HG02852 (cell line): ENCODE results near the gene TRAPPC12.
"Not testable (repeated sequence)": the region's sequence is repeated elsewhere in the genome, so short reads cannot be mapped to it uniquely, and the experiment has no call there.

ENCODE experiments used
- ATAC-seq: cut with Tn5 transposase; IDR thresholded peaks from one replicate; pipeline ENCODE4 v1.9.1; 2021; ENCODE audit warnings: mild to moderate bottlenecking, moderate library complexity; ENCODE audit not compliant: unreplicated experiment

TRAPPC12 gene

DNA sequence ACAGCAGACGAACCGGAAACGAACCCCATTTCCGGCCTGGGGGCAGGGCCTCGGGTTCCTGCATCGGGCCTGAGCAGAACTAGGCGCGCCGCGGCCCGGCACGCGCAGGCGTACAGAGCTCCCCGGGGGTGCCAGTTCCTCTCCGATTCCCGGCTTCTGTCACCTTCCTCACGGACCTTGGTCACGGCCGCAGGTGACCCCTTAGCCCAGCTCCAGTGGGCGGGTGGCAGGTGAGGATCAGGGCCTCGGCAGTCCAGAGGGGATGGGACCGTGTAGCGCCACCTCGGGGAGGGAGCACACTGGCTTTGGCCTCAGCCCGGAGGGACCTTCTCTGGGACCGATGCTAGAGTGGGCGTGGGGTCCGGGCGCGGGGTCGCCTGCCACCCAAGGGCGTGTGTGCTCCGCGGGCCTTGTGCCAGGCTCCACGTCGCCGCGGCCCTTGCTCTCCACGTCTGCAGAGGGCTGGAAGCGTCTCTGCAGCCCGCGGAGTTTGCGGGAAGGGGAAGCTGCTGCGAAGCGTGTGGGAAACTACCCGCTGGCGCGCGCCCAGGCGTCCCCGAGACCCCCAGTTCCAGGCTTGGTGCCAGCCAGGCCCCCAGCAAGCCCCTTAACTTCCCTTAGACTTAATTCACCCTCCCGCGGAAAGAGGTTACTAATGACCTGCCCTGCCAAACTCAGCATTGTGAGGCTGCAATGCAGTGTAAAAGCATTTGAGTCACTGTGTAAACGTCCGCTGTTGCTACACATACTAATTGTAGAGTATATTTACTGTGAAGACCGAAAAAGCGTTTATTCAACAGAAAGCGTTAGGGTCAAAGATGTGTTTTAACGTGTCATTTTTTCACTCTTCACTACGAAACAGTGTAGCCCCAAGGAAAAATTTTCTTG is at the start of gene TRAPPC12:
TSS of gene TRAPPC12 (plus strand) at position 48 of the 888 bp plus-strand sequence. CDS start 7,930 bp downstream, outside the sequence.
- peak; percentile 74 for ATAC-seq

GRCh38 chr2:3332133-3332532 is 47.4 kb upstream of the TRAPPC12 start:
- ATAC-seq: no peak

- ATAC-seq: no peak
Observed at GRCh38 chr2:3334392-3335345, 44.8 kb upstream of the TRAPPC12 start.

GRCh38 chr2:3336844-3337243 is 42.6 kb upstream of the TRAPPC12 start:
- ATAC-seq: no peak

DNA sequence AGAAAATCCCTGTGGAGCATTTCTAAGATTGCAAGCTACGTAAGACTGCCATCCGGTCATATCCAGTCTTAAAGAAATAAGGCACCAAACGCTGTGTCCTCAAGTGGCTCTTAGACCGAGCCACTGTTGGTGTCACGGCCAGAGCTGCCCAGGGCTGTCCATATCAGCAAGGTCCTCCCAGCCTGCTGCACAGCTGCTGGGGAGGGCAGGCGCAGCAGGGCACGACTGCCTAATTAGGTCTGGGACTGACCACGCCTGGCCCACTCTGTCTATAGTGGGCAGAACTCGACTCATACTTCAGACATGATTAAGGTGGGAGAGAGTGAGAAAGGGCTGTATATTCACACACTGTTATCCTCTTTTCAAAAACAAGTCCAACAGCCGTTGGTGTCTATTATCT is 41.2 kb upstream of the TRAPPC12 start:
- no peak for ATAC-seq

- no peak for ATAC-seq
Observed at GRCh38 chr2:3340144-3340543, 39.4 kb upstream of the TRAPPC12 start.

DNA sequence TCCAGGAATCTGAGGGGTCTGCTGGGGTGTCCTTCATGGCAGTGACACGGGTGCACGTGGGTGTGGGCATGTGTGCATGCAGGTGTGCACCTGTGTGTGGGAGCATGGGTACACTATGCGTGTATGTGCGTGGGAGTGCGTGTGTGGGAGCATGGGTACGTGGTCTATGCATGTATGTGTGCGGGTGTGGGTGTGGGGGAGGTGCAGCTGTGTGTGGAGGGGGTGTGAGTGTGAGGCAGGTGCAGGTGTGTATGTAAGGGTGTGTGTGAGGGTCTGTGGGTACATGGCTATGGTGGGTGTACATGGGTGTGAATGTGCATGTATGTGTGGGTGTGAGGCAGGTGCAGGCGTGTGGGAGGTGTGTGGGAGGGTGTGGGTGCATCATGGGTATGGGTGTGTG is 38.2 kb upstream of the TRAPPC12 start:
- no peak for ATAC-seq

- no peak for ATAC-seq
Observed at GRCh38 chr2:3342324-3342723, 37.2 kb upstream of the TRAPPC12 start.

- ATAC-seq: no peak
Observed at GRCh38 chr2:3343012-3343411, 36.5 kb upstream of the TRAPPC12 start.

DNA sequence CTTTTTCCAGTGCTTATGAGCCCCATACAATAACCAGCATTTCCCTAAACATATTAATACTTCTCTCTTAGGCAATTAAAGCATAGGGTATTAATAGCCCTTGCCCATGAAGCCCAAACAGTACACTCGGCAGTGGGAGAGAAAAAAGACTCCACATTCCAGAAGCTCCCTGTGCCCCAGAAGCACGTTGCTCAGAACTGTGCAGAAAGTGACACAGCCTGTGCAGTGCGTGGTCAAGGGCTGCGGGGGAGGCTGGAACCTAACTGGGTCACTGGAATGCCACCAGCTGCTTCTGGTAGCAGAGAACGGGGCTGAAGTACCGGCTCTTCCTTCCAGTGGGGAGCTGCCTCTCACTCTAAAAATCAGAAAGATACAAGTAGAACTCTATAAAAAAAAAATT is 34.6 kb upstream of the TRAPPC12 start:
- no peak for ATAC-seq

DNA sequence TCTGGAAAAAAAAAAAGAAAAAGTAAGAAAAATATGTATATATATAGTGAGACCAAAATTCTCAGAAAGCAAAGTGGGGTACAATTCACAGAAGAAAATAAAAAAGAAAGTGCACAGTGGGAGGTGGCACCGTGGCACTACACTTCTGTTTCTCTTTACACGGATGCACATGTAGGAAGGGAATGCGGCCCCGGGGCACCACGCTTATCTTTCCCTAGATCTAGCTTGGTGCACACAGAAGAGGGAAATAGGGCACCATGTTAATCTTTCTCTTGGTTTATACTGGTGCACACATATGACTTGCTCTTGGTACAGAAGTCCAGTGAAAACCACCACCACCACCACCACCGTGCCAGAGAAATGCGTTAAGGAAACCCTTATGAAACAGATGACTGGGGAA is 33.9 kb upstream of the TRAPPC12 start:
- no peak for ATAC-seq

- no peak for ATAC-seq
Observed at GRCh38 chr2:3348767-3349166, 30.7 kb upstream of the TRAPPC12 start.

- ATAC-seq: no peak
Observed at GRCh38 chr2:3349211-3349693, 30.2 kb upstream of the TRAPPC12 start.

GRCh38 chr2:3354986-3355385 is 24.5 kb upstream of the TRAPPC12 start:
- ATAC-seq: no peak

GRCh38 chr2:3355951-3356569 is 23.4 kb upstream of the TRAPPC12 start:
- ATAC-seq: no peak

DNA sequence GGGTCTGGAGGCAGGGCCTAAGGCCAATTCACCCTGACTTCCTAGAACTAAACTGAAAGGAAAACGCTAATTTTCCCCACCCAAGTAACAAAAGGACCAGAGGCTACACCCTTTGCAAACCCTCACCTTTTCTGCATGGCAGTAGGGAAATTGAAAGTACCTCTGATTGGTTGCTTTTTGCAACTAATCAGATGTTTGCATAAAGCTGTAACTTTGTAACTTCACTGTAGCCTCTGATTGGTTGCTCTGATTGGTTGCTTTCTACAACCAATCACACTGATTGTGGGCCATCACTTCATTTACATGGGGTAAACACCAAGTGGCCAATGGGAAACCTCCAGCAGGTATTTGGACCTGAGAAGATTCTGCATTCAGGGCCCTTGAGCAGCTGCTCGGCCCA is 22.7 kb upstream of the TRAPPC12 start:
- no peak for ATAC-seq

DNA sequence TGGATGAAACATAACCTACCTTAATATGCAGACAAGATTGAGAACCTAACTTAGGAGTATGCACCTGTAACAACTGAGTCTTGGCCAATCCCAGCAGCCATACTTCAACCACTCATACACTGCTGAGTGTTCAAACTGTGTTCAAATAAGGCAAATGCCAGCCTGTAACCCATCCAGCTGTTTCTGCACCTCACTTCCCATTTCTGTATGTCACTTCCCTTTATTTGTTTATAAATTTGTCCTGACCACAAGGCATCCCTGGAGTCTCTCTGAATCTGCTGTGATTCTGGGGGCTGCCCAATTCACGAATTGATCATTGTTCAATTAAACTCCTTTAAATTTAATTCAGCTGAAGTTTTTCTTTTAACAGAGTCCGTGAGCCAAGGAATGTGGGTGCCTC is 22.0 kb upstream of the TRAPPC12 start:
- not testable (repeated sequence) for ATAC-seq

DNA sequence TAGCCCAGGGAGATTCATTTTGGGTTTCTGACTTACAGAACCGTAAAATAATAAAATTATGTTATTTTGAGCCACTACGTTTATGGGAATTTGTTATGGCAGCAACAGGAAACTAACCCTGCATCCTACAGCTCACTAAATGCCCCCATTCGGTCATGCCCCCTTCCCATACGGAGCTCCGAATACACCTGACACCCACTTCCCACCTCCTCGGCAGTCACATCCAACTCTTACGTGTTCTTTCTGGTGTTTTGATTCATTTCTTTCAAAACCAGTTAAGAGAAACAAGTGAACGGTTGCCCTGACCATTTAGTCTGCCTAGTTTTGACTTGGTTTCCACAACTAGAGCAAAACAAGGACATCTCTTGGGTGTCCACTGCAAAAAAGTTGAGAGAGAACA is 21.6 kb upstream of the TRAPPC12 start:
- no peak for ATAC-seq

- ATAC-seq: no peak
Observed at GRCh38 chr2:3361518-3362389, 17.7 kb upstream of the TRAPPC12 start.

GRCh38 chr2:3365219-3365618 is 14.3 kb upstream of the TRAPPC12 start:
- ATAC-seq: no peak
